Neural cell (in vitro differentiated cells): ENCODE measurements around the gene PRKG1. TPM values are rescaled to one million over a fixed set of nuclear protein-coding genes. Genes with fewer than 3 reads are reported as not detected.

ENCODE experiments used
- H2AFZ ChIP-seq: fragments of 200-600, 300-800 bp; sonication (generic), shearing (Covaris generic); 2 replicates; pipeline ENCODE4 v1.6.0; 2014; ENCODE audit warnings: low read depth, mild to moderate bottlenecking, antibody characterized with exemption, low read length, moderate library complexity
- H3F3A ChIP-seq: fragments of 200-600 bp; shearing (Covaris generic); 2 replicates; pipeline ENCODE4 v1.6.1; 2016; ENCODE audit warnings: mild to moderate bottlenecking, moderate library complexity, mixed read lengths, antibody characterized with exemption, low read length; ENCODE audit not compliant: insufficient read depth, poor library complexity, severe bottlenecking
- H3K27ac ChIP-seq: fragments of 200-600, 300-800 bp; sonication (generic), shearing (Covaris generic); 2 replicates; pipeline ENCODE4 v1.5.1; 2014; ENCODE audit warnings: mild to moderate bottlenecking, low read length, moderate library complexity
- H3K27me3 ChIP-seq: fragments of 300-800, 200-600 bp; sonication (generic), shearing (Covaris generic); 2 replicates; pipeline ENCODE4 v1.6.0; 2014; ENCODE audit warnings: mild to moderate bottlenecking, low read depth, low read length, moderate library complexity; ENCODE audit not compliant: insufficient read depth
- H3K36me3 ChIP-seq: fragments of 300-800, 200-600 bp; sonication (generic), shearing (Covaris generic); 2 replicates; pipeline ENCODE4 v1.5.1; 2014; ENCODE audit warnings: mild to moderate bottlenecking, antibody characterized with exemption, low read length, moderate library complexity; ENCODE audit not compliant: insufficient read depth
- H3K4me2 ChIP-seq: fragments of 300-800, 200-600 bp; sonication (generic), shearing (Covaris generic); 2 replicates; pipeline ENCODE4 v1.6.0; 2014; ENCODE audit warnings: mild to moderate bottlenecking, low read length
- H3K4me3 ChIP-seq: fragments of 300-800, 200-600 bp; sonication (generic), shearing (Covaris generic); 2 replicates; pipeline ENCODE4 v1.5.1; 2014; ENCODE audit warnings: mild to moderate bottlenecking, low read length, moderate library complexity
- H3K79me2 ChIP-seq: fragments of 200-600 bp; shearing (Covaris generic); replicated peaks from 2 replicates; pipeline ENCODE4 v1.6.0; 2014; ENCODE audit warnings: mild to moderate bottlenecking, low read length, moderate library complexity; ENCODE audit not compliant: insufficient read depth
- H3K9ac ChIP-seq: fragments of 300-800, 200-600 bp; sonication (generic), shearing (Covaris generic); 2 replicates; pipeline ENCODE4 v1.6.1; 2016; ENCODE audit warnings: mild to moderate bottlenecking, low read length, mixed read lengths
- H3K9me2 ChIP-seq: fragments of 200-600 bp; shearing (Covaris generic); 2 replicates; pipeline ENCODE4 v1.6.1; 2016; ENCODE audit warnings: mild to moderate bottlenecking, low read length, mixed read lengths; ENCODE audit not compliant: insufficient read depth
- H3K9me3 ChIP-seq: fragments of 200-600, 300-800 bp; sonication (generic), shearing (Covaris generic); 2 replicates; pipeline ENCODE4 v1.6.1; 2016; ENCODE audit warnings: mild to moderate bottlenecking, mixed run types, low read length, moderate library complexity, mixed read lengths
- H4K20me1 ChIP-seq: fragments of 200-600 bp; shearing (Covaris generic); 2 replicates; pipeline ENCODE4 v1.6.1; 2016; ENCODE audit warnings: mild to moderate bottlenecking, mixed run types; ENCODE audit not compliant: insufficient read depth
- CTCF ChIP-seq: fragments of 450-650 bp; IDR thresholded peaks from 2 replicates; pipeline ENCODE4 v1.5.1; 2014; ENCODE audit warnings: antibody characterized with exemption, mild to moderate bottlenecking, moderate library complexity; ENCODE audit not compliant: poor library complexity, severe bottlenecking
- EP300 ChIP-seq: fragments of 450-650 bp; conservative IDR thresholded peaks from 2 replicates; pipeline ENCODE4 v1.6.1; 2014; ENCODE audit warnings: antibody characterized with exemption, mild to moderate bottlenecking, moderate library complexity; ENCODE audit not compliant: poor library complexity, severe bottlenecking
- EZH2 ChIP-seq: fragments of 200-600, 300-800 bp; shearing (Covaris generic), sonication (generic); IDR thresholded peaks from 2 replicates; pipeline ENCODE4 v1.6.1; 2014; ENCODE audit warnings: antibody characterized with exemption, low read length, borderline replicate concordance, mild to moderate bottlenecking; ENCODE audit not compliant: insufficient read depth, poor library complexity, severe bottlenecking
- MXI1 ChIP-seq: fragments of 450-650 bp; conservative IDR thresholded peaks from 2 replicates; pipeline ENCODE4 v1.6.1; 2014; ENCODE audit warnings: antibody characterized with exemption, mild to moderate bottlenecking; ENCODE audit not compliant: poor library complexity, severe bottlenecking
- POLR2AphosphoS5 ChIP-seq: IDR thresholded peaks from 2 replicates; pipeline ENCODE4 v1.6.1; 2012
- RAD21 ChIP-seq: fragments of 450-650 bp; conservative IDR thresholded peaks from 2 replicates; pipeline ENCODE4 v1.6.1; 2014; ENCODE audit warnings: antibody characterized with exemption, mild to moderate bottlenecking, moderate library complexity
- REST ChIP-seq: IDR thresholded peaks from 2 replicates; pipeline ENCODE4 v1.6.1; 2012; ENCODE audit warnings: borderline replicate concordance
- SMC3 ChIP-seq: fragments of 450-650 bp; conservative IDR thresholded peaks from 2 replicates; pipeline ENCODE4 v1.6.1; 2014; ENCODE audit warnings: antibody characterized with exemption, mild to moderate bottlenecking, moderate library complexity; ENCODE audit not compliant: poor library complexity
- TAF1 ChIP-seq: IDR thresholded peaks from 2 replicates; pipeline ENCODE4 v1.6.1; 2012; ENCODE audit warnings: low read depth
- polyA plus RNA-seq: library from polyadenylated mRNA; depleted of rRNA; stranded (reverse); fragments of >200 nt; gene quantifications from 2 replicates; pipeline ENCODE4 v1.2.3, GENCODE V29; 2014

Gene PRKG1
- polyA plus RNA-seq, 1 donor from 2014 or later: 2.2 TPM

GRCh38 chr10:51321980-51322379, 247.7 kb downstream of the PRKG1 start:
- TF ChIP-seq TAF1 (no peak), REST (peak; percentile 95)

GRCh38 chr10:51325649-51326048, 251.4 kb downstream of the PRKG1 start:
- no peak for TF ChIP-seq TAF1
- Histone ChIP-seq H3K27me3 (no peaks in the 10 kb centered on the region), H3K36me3 (no peaks in the 10 kb centered on the region), H3F3A (no peaks in the 10 kb centered on the region), H3K27ac (no peak overlapping the region), H3K9ac (no peak overlapping the region), H3K79me2 (no peaks in the 10 kb centered on the region), H4K20me1 (no peaks in the 10 kb centered on the region), H3K9me2 (no peaks in the 10 kb centered on the region), H3K4me2 (no peak overlapping the region), H2AFZ (no peak overlapping the region), H3K4me3 (no peak overlapping the region), H3K9me3 (no peaks in the 10 kb centered on the region)

More at GRCh38 chr10:51321980-51322379, 247.7 kb downstream of the PRKG1 start:
- no peak overlapping the region for H3K4me3 ChIP-seq
- H3K27me3 ChIP-seq: no peaks in the 10 kb centered on the region
- no peak overlapping the region for H3K9ac ChIP-seq
- H3K79me2 ChIP-seq: no peaks in the 10 kb centered on the region
- H4K20me1 ChIP-seq: no peaks in the 10 kb centered on the region
- no peaks in the 10 kb centered on the region for H3F3A ChIP-seq
- H3K36me3 ChIP-seq: no peaks in the 10 kb centered on the region
- H3K9me3 ChIP-seq: no peaks in the 10 kb centered on the region
- no peak overlapping the region for H2AFZ ChIP-seq
- H3K9me2 ChIP-seq: no peaks in the 10 kb centered on the region
- no peak overlapping the region for H3K27ac ChIP-seq
- H3K4me2 ChIP-seq: no peak overlapping the region

GRCh38 chr10:51326174-51326573, 251.9 kb downstream of the PRKG1 start:
- H3F3A ChIP-seq: no peaks in the 10 kb centered on the region
- TF ChIP-seq CTCF (no peak), REST (no peak), MXI1 (no peak), EZH2 (no peak), TAF1 (no peak), EP300 (no peak), RAD21 (no peak), POLR2AphosphoS5 (no peak), SMC3 (no peak)
- no peaks in the 10 kb centered on the region for H3K9me2 ChIP-seq
- H3K9ac ChIP-seq: no peak overlapping the region
- no peaks in the 10 kb centered on the region for H3K27me3 ChIP-seq
- no peak overlapping the region for H2AFZ ChIP-seq
- no peaks in the 10 kb centered on the region for H4K20me1 ChIP-seq
- H3K79me2 ChIP-seq: no peaks in the 10 kb centered on the region
- H3K36me3 ChIP-seq: no peaks in the 10 kb centered on the region
- H3K27ac ChIP-seq: no peak overlapping the region
- H3K4me3 ChIP-seq: no peak overlapping the region
- H3K4me2 ChIP-seq: no peak overlapping the region
- H3K9me3 ChIP-seq: no peaks in the 10 kb centered on the region
